IMR-90 (cell line): ENCODE measurements around the gene KATNB1. TPM values are rescaled to one million over a fixed set of nuclear protein-coding genes. Genes with fewer than 3 reads are reported as not detected.

Experiments used
- ATAC-seq: fragments of 200-7000 bp; cut with Tn5 transposase; 2 replicates; pipeline ENCODE4 v1.9.1; 2020; ENCODE audit warnings: low read depth, mild to moderate bottlenecking, moderate library complexity
- BruUV-seq: library from RNA; stranded (reverse); fragments of 400-500 nt; replicated peaks from 2 replicates; lab custom pipeline; 2021; lab: Mats Ljungman, UMichigan
- CTCF ChIA-PET: fragments of 300-600 bp; formaldehyde crosslinking; extraction: SDS; loops from one replicate; lab custom pipeline; 2021; ENCODE audit warnings: antibody characterized with exemption; lab: Yijun Ruan, JAX
- POLR2A ChIA-PET: fragments of 300-600 bp; sonication (Branson Sonifier 250); formaldehyde crosslinking; loops from one replicate; lab custom pipeline; 2022; ENCODE audit warnings: antibody characterized with exemption; ENCODE audit not compliant: unreplicated experiment; lab: Charles Lee
- DNase-seq: peaks from one replicate; pipeline ENCODE4 v3.0.0; 2013
- H2AFZ ChIP-seq: replicated peaks from 2 replicates; pipeline ENCODE3; 2013; ENCODE audit warnings: low read length, mild to moderate bottlenecking; ENCODE audit not compliant: poor library complexity
- H2AK5ac ChIP-seq: 2 replicates; pipeline ENCODE4 v1.6.1; 2013; ENCODE audit warnings: low read depth, low read length, inconsistent platforms
- H2AK9ac ChIP-seq: replicated peaks from 2 replicates; pipeline ENCODE3; 2013; ENCODE audit warnings: mild to moderate bottlenecking, low read depth, low read length, moderate library complexity; ENCODE audit not compliant: poor library complexity
- H2BK120ac ChIP-seq: 2 replicates; pipeline ENCODE4 v1.6.1; 2013; ENCODE audit warnings: low read depth, low read length, inconsistent platforms
- H2BK15ac ChIP-seq: 3 replicates; pipeline ENCODE4 v1.6.1; 2013; ENCODE audit warnings: low read depth, low read length, inconsistent platforms
- H2BK20ac ChIP-seq: 2 replicates; pipeline ENCODE4 v1.6.1; 2013; ENCODE audit warnings: low read depth, mild to moderate bottlenecking, inconsistent platforms, low read length, moderate library complexity
- H2BK5ac ChIP-seq: 2 replicates; pipeline ENCODE4 v1.6.1; 2013; ENCODE audit warnings: mild to moderate bottlenecking, low read depth, low read length, inconsistent platforms; ENCODE audit not compliant: poor library complexity, severe bottlenecking
- H3K14ac ChIP-seq: replicated peaks from 2 replicates; pipeline ENCODE4 v1.6.1; 2013; ENCODE audit warnings: low read depth, low read length, inconsistent platforms
- H3K18ac ChIP-seq: 2 replicates; pipeline ENCODE4 v1.6.1; 2013; ENCODE audit warnings: low read depth, low read length, control low read depth
- H3K23ac ChIP-seq: 2 replicates; pipeline ENCODE4 v1.6.1; 2013; ENCODE audit warnings: low read depth, low read length, inconsistent platforms
- H3K27ac ChIP-seq: 2 replicates; pipeline ENCODE4 v1.5.1; 2013; ENCODE audit warnings: mild to moderate bottlenecking, control low read depth, low read length; ENCODE audit not compliant: insufficient read depth
- H3K27me3 ChIP-seq: 2 replicates; pipeline ENCODE4 v1.6.1; 2013; ENCODE audit warnings: low read length; ENCODE audit not compliant: control insufficient read depth, insufficient read depth
- H3K36me3 ChIP-seq: 2 replicates; pipeline ENCODE4 v1.6.1; 2013; ENCODE audit warnings: low read length, mixed read lengths; ENCODE audit not compliant: control insufficient read depth, insufficient read depth
- H3K4ac ChIP-seq: 2 replicates; pipeline ENCODE4 v1.6.1; 2013; ENCODE audit warnings: low read depth, low read length, inconsistent platforms
- H3K4me1 ChIP-seq: 2 replicates; pipeline ENCODE4 v1.6.1; 2013; ENCODE audit warnings: low read length, mixed read lengths; ENCODE audit not compliant: control insufficient read depth, insufficient read depth
- H3K4me2 ChIP-seq: 2 replicates; pipeline ENCODE4 v1.6.1; 2013; ENCODE audit warnings: low read depth, mild to moderate bottlenecking, control low read depth, low read length, moderate library complexity
- H3K4me3 ChIP-seq: 2 replicates; pipeline ENCODE4 v1.5.1; 2013; ENCODE audit warnings: low read depth, mild to moderate bottlenecking, control low read depth, low read length, moderate library complexity; ENCODE audit not compliant: insufficient read depth
- H3K56ac ChIP-seq: 2 replicates; pipeline ENCODE4 v1.6.1; 2013; ENCODE audit warnings: low read length, inconsistent platforms; ENCODE audit not compliant: insufficient read depth; ENCODE audit errors: extremely low read depth
- H3K79me1 ChIP-seq, 2 experiments: 2 replicates each; pipeline ENCODE4 v1.6.1; 2013; ENCODE audit warnings: low read length in 2 of 2, inconsistent platforms in 1 of 2, low read depth in 1 of 2
- H3K9ac ChIP-seq: 2 replicates; pipeline ENCODE4 v1.6.1; 2013; ENCODE audit warnings: low read depth, low read length, control low read depth
- H3K9me1 ChIP-seq: 2 replicates; pipeline ENCODE4 v1.6.1; 2013; ENCODE audit warnings: low read length, inconsistent platforms; ENCODE audit not compliant: insufficient read depth
- H3K9me3 ChIP-seq: 2 replicates; pipeline ENCODE4 v1.6.1; 2013; ENCODE audit warnings: low read length; ENCODE audit not compliant: control insufficient read depth, insufficient read depth
- H4K20me1 ChIP-seq: 2 replicates; pipeline ENCODE4 v1.6.1; 2013; ENCODE audit warnings: low read length, inconsistent platforms; ENCODE audit not compliant: insufficient read depth
- H4K5ac ChIP-seq: 2 replicates; pipeline ENCODE4 v1.6.1; 2013; ENCODE audit warnings: mild to moderate bottlenecking, low read depth, low read length, control low read depth
- H4K8ac ChIP-seq, 2 experiments: 2 replicates each; pipeline ENCODE4 v1.6.1; 2013; ENCODE audit warnings: low read depth in 2 of 2, low read length in 2 of 2, control low read depth in 1 of 2, inconsistent platforms in 1 of 2
- H4K91ac ChIP-seq: 2 replicates; pipeline ENCODE4 v1.6.1; 2013; ENCODE audit warnings: low read depth, low read length, inconsistent platforms; ENCODE audit not compliant: insufficient read depth
- BHLHE40 ChIP-seq: fragments of 150-350 bp; IDR thresholded peaks from 2 replicates; pipeline ENCODE4 v1.6.1; 2016; ENCODE audit warnings: mild to moderate bottlenecking, low read depth, low read length
- CEBPB ChIP-seq: IDR thresholded peaks from 2 replicates; pipeline ENCODE4 v1.6.1; 2012; ENCODE audit warnings: low read depth, low read length, improper control_type of control experiment
- FOS ChIP-seq: fragments of 150-350 bp; IDR thresholded peaks from 2 replicates; pipeline ENCODE4 v1.6.1; 2016; ENCODE audit warnings: low read depth, low read length
- MAZ ChIP-seq: IDR thresholded peaks from 2 replicates; pipeline ENCODE4 v1.6.1; 2012; ENCODE audit warnings: low read depth, mild to moderate bottlenecking, low read length, improper control_type of control experiment, moderate library complexity, borderline replicate concordance
- NFE2L2 ChIP-seq: fragments of 150-350 bp; IDR thresholded peaks from 2 replicates; pipeline ENCODE4 v1.6.1; 2016; ENCODE audit warnings: low read depth, mild to moderate bottlenecking, low read length
- RAD21 ChIP-seq: IDR thresholded peaks from 2 replicates; pipeline ENCODE4 v1.6.1; 2012; ENCODE audit warnings: low read length, improper control_type of control experiment
- SMC3 ChIP-seq: fragments of 150-350 bp; IDR thresholded peaks from 2 replicates; pipeline ENCODE4 v1.6.1; 2016; ENCODE audit warnings: low read depth, mild to moderate bottlenecking, antibody characterized with exemption, low read length, moderate library complexity
- WGBS, 2 experiments: methylation state at CpG; one replicate each; pipeline versions ENCODE4 v1.1.5 to v1.1.7; 2013; ENCODE audit warnings: missing lambda C conversion rate in 2 of 2; ENCODE audit not compliant: insufficient read length in 1 of 2; ENCODE audit errors: extremely low coverage in 2 of 2; 5-methylcytosine and 5-hydroxymethylcytosine counted together
- dilution Hi-C: fragments of 300-500 bp; cut with HindIII; formaldehyde crosslinking; loops from one replicate; pipeline ENCODE4 v1.14.3; 2018; ENCODE audit warnings: low sequenced_read_pairs; ENCODE audit not compliant: unreplicated experiment
- in situ Hi-C: fragments of 300-500 bp; cut with MboI; formaldehyde crosslinking; loops from 3 replicates; pipeline ENCODE4 v1.14.3; 2019; ENCODE audit warnings: low sequenced_read_pairs, inconsistent platforms, mixed read lengths
- intact Hi-C: fragments of 100-400 bp; cut with micrococcal nuclease; formaldehyde crosslinking; loops from 2 replicates; pipeline ENCODE4 v1.10.0; 2022
- polyA plus RNA-seq, 3 experiments: library from polyadenylated mRNA; depleted of rRNA; stranded (reverse); fragments of >200 nt; gene quantifications; 2 replicates each; pipeline ENCODE4 v1.2.3, GENCODE V29; 2012; ENCODE audit warnings: low replicate concordance in 1 of 3
- total RNA-seq: library from RNA; depleted of rRNA; stranded (reverse); fragments of >200 nt; gene quantifications from 2 replicates; pipeline ENCODE4 v1.2.3, GENCODE V29; 2012
- TF ChIP-seq, protein P1 (sequence below): fragments of 150-350 bp; IDR thresholded peaks from 2 replicates; pipeline ENCODE4 v1.6.1; 2017; ENCODE audit warnings: mild to moderate bottlenecking, antibody characterized with exemption, low read length, low read depth

Gene KATNB1
- total and polyA plus RNA-seq, 2 of the 4 experiments (the other 2 are of a cell fraction) = 10.9 to 23.5 TPM

DNA sequence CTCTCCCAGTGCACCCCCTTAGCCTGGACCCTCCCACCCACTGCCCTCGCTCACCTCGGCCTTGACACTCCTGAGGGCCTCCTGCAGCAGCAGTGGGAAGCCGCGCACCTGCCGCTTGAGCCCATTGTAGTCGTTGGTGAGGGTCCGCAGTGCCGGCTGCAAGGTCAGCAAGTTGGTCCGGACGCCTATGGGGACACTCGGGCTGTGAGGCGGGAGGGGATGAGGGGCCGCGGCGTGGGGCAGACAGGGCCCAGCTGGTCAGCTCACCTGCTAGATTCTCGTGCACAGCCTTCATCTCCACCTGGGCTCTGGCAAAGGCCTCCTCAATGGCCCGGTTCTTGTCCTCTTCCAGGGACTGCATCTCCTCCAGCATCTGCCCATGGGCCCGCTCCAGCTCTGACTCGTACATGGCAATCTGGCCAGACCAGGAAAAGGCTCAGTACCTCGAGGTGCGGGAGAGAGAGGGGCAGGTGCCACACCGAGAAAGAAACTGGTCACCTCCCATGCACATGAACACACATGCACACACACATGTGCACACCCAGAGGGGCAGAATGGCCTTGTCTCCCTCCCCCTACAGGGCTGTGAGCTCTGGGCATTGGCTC lies 34.1 kb downstream of the KATNB1 start:
- Histone ChIP-seq H4K8ac (no peak overlapping the region), H3K4ac (no peak overlapping the region), H2BK120ac (no peak overlapping the region), H4K20me1 (peaks cover 15% of the 10 kb centered on the region), H3K79me1 (peaks cover 8 to 46% of the 10 kb centered on the region in 2 experiments), H3K9ac (no peak overlapping the region), H3K4me2 (no peak overlapping the region), H4K5ac (no peak overlapping the region), H3K56ac (no peak overlapping the region), H2BK5ac (no peak overlapping the region), H2BK15ac (no peak overlapping the region), H3K14ac (no peak overlapping the region), H3K9me3 (no peaks in the 10 kb centered on the region), H2AFZ (no peak overlapping the region), H3K4me1 (peaks cover 6% of the 10 kb centered on the region), H3K27ac (no peak overlapping the region), H2BK20ac (no peak overlapping the region), H4K91ac (no peak overlapping the region), H3K18ac (no peak overlapping the region), H3K36me3 (peaks cover 50% of the 10 kb centered on the region), H3K23ac (no peak overlapping the region), H3K4me3 (no peak overlapping the region), H3K9me1 (no peaks in the 10 kb centered on the region; the same call in 1 of the 2 replicates), H2AK5ac (no peak overlapping the region), H3K27me3 (no peaks in the 10 kb centered on the region), H2AK9ac (peak overlapping the region; percentile 61)
- intact Hi-C loops = no loop called here
- ATAC-seq (no peak), DNase-seq (no peak)
- CTCF ChIA-PET = no interaction called here
- WGBS, 2 experiments = 90% methylated on average over 12 of the region's 22 CpGs; no CpG with 5 or more reads in 1 of the 2 experiments
- in situ Hi-C loops = no loop called here
- POLR2A ChIA-PET = no interaction called here
- TF ChIP-seq RAD21 = no peak
- TF ChIP-seq BHLHE40 = no peak
- no peak for TF ChIP-seq SMC3
- TF ChIP-seq MAZ = no peak
- no peak for TF ChIP-seq FOS
- no peak for TF ChIP-seq CEBPB
- no peak for TF ChIP-seq NFE2L2
- TF ChIP-seq, protein P1, sequence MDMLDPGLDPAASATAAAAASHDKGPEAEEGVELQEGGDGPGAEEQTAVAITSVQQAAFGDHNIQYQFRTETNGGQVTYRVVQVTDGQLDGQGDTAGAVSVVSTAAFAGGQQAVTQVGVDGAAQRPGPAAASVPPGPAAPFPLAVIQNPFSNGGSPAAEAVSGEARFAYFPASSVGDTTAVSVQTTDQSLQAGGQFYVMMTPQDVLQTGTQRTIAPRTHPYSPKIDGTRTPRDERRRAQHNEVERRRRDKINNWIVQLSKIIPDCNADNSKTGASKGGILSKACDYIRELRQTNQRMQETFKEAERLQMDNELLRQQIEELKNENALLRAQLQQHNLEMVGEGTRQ = no peak
- dilution Hi-C loops = no loop called here
- no TSS peak for BruUV-seq
